MM.1S (cell line): ENCODE measurements around the gene CDH4.

Source experiments
- CTCF ChIP-seq: fragments of 300-600 bp; sonication (generic); IDR thresholded peaks from 2 replicates; pipeline ENCODE4 v1.5.1; 2016; ENCODE audit warnings: antibody characterized with exemption, low read length, mixed read lengths
- EZH2 ChIP-seq: fragments of 300-600 bp; sonication (generic); optimal IDR thresholded peaks from 2 replicates; pipeline ENCODE3; 2017; ENCODE audit warnings: low read depth, mild to moderate bottlenecking, antibody characterized with exemption, low read length, mixed read lengths
- EZH2phosphoT487 ChIP-seq: fragments of 300-600 bp; sonication (generic); IDR thresholded peaks from 2 replicates; pipeline ENCODE4 v1.6.1; 2018; ENCODE audit warnings: antibody characterized with exemption, low read length

DNA sequence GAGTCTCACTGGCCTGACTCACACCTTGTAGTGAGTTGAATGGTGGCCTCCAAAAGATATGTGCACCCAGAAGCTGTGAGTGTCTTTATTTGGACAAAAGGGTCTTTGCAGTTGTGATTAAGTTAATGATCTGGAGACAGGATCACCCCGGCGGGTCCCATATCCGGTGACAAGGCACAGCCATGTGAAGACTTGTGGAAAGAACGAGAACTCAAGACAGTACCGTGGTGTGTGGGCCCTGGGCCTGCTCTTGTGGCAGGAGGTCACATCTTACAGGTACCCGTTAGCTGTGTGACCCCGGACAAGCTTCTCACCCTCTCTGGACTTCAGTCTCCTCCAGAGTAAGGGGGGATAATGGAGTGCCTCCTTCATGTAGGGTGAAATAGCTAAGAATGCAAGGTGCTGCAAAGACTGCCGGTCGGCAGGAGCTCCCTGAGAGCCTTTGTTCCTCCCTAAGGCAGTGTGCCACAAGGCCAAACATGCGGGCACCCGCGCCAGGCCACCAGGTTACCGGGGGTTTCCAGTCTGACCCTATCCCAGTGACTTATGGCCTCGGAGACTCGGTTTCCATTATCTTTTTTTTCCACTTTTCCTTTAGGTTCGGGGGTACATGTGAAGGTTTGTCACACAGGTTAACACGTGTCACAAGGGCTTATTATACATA is 39.2 kb downstream of the CDH4 start:
- TF ChIP-seq CTCF (no peak), EZH2 (no peak), EZH2phosphoT487 (no peak)
